ENCODE results near the gene ZBED1. TPM values are rescaled to one million over a fixed set of nuclear protein-coding genes. Genes with fewer than 3 reads are reported as not detected.

ZBED1 gene
- total and polyA plus RNA-seq, 9 of the 15 experiments (the other 6 are each of a cell fraction or from before 2014, with no cell fraction given): 0.61 to 27.6 (median 13.9) TPM

DNA sequence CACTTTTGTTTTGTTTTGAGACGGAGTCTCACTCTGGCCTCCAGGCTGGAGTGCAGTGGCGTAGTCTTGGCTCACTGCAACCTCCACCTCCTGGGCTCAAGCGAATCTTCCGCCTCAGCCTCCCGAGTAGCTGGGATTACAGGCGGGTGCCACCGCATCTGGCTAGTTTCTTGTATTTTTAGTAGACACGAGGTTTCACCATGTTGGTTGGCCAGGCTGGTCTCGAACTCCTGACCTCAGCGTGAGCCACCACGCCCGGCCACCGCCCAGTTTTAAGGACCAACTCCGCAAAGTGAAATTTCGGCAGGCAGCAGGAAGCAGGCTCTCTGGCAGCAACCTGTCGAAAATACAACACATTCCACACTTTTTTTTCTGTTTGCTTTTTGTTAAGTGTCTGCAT is 13.4 kb downstream of the ZBED1 start:
- FAIRE-seq: no peak
- Histone ChIP-seq H3K4me2 (ENCODE audit: insufficient read depth, low read length) (no peak overlapping the region), H3K4me3 (no peak overlapping the region), H3K27me3 (ENCODE audit: control insufficient read depth in 2 of 2, insufficient read depth in 2 of 2, low read length in 2 of 2) (no peaks in the 10 kb centered on the region), H3K36me3 (ENCODE audit: control insufficient read depth, insufficient read depth, low read length) (peaks cover 38% of the 10 kb centered on the region; the same call in 1 of the 3 replicates), H4K20me1 (replicated peaks; ENCODE audit: control insufficient read depth, insufficient read depth, low read length) (no peaks in the 10 kb centered on the region), H3K9me1 (ENCODE audit: control insufficient read depth, insufficient read depth, low read length) (no peaks in the 10 kb centered on the region), H3K4me1 (replicated peaks in 1 of 2; ENCODE audit: control insufficient read depth in 2 of 2, insufficient read depth in 2 of 2, low read length in 2 of 2) (peaks cover 0 to 3% of the 10 kb centered on the region in 2 experiments; a peak in 1 of 5 replicates), H3K9me3 (replicated peaks; ENCODE audit: control insufficient read depth, insufficient read depth, low read depth, low read length) (no peaks in the 10 kb centered on the region), H3K9ac (ENCODE audit: insufficient read depth in 1 of 2, low read depth in 2 of 2, low read length in 2 of 2) (no peak overlapping the region), H3K79me2 (ENCODE audit: control insufficient read depth, insufficient read depth, low read length) (no peaks in the 10 kb centered on the region; the same call in 2 of the 3 replicates), H2AFZ (ENCODE audit: low read depth, low read length) (no peak overlapping the region), H3K27ac (ENCODE audit: extremely low read depth, low read depth, low read length) (no peak overlapping the region)
- no peak for ATAC-seq
- CTCF ChIA-PET (ENCODE audit: low intra/inter-chr PET ratio): no interaction called here
- POLR2A ChIA-PET: no interaction called here
- no peak for DNase-seq (ENCODE audit: extremely low read depth in 1 of 4, low spot score in 3 of 4)
- TF ChIP-seq, protein P1, sequence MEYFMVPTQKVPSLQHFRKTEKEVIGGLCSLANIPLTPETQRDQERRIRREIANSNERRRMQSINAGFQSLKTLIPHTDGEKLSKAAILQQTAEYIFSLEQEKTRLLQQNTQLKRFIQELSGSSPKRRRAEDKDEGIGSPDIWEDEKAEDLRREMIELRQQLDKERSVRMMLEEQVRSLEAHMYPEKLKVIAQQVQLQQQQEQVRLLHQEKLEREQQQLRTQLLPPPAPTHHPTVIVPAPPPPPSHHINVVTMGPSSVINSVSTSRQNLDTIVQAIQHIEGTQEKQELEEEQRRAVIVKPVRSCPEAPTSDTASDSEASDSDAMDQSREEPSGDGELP (CRISPR knock-in tag; IDR thresholded peaks at IDR 0.05; ENCODE audit: borderline replicate concordance): no peak
- TF ChIP-seq ZNF24 (IDR thresholded peaks at IDR 0.05) (no peak), CHCHD3 (CRISPR knock-in tag; IDR thresholded peaks at IDR 0.05) (no peak), RAD51 (IDR thresholded peaks at IDR 0.05; ENCODE audit: borderline replicate concordance, low read depth) (no peak), ETS2 (tag; IDR thresholded peaks at IDR 0.05; ENCODE audit: borderline replicate concordance, poor library complexity, severe bottlenecking) (no peak), EP300 (IDR thresholded peaks at IDR 0.05; ENCODE audit: low read length) (no peak), MTA3 (IDR thresholded peaks at IDR 0.05; ENCODE audit: borderline replicate concordance) (no peak), U2AF2 (optimal IDR thresholded peaks at IDR 0.05; ENCODE audit: low read depth, low read length) (no peak)
- TF ChIP-seq, protein P2, sequence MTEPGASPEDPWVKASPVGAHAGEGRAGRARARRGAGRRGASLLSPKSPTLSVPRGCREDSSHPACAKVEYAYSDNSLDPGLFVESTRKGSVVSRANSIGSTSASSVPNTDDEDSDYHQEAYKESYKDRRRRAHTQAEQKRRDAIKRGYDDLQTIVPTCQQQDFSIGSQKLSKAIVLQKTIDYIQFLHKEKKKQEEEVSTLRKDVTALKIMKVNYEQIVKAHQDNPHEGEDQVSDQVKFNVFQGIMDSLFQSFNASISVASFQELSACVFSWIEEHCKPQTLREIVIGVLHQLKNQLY (CRISPR knock-in tag; conservative IDR thresholded peaks at IDR 0.05): no peak
- TSS peak; percentile 20 for BruUV-seq (replicated peaks)
- in situ Hi-C loops (cut with MboI) (no loop called here), intact Hi-C loops (cut with micrococcal nuclease) (no loop called here)
- 51% methylated on average over 2 of the region's 16 CpGs for whole genome bisulfite sequencing (ENCODE audit: insufficient coverage, low coverage, missing lambda C conversion rate)
